Activated T-cell treated with anti-CD3 and anti-CD28 coated beads, Interleukin-2, amount 50 U/mL, for 4 hours (primary cell): Measurements from ENCODE around the gene HDAC4. TPM values are rescaled to one million over a fixed set of nuclear protein-coding genes. Genes with fewer than 3 reads are reported as not detected.

ENCODE experiments used
- ATAC-seq, 2 donors: fragments of 200-7000 bp; cut with Tn5 transposase; one replicate each; pipeline ENCODE4 v1.10.0; 2021
- DNase-seq: peaks from one replicate; pipeline ENCODE4 v3.0.0-alpha.2; 2020
- H3K27me3 Mint-ChIP-seq: one replicate; pipeline ENCODE4 v1.8.0; 2021; ENCODE audit warnings: low read depth, mixed read lengths
- H3K36me3 Mint-ChIP-seq: one replicate; pipeline ENCODE4 v1.8.0; 2022; ENCODE audit warnings: mixed read lengths; ENCODE audit not compliant: insufficient read depth
- H3K4me1 Mint-ChIP-seq: one replicate; pipeline ENCODE4 v1.8.0; 2021; ENCODE audit warnings: low read depth, mixed read lengths
- H3K4me3 Mint-ChIP-seq: one replicate; pipeline ENCODE4 v1.8.0; 2021; ENCODE audit warnings: mild to moderate bottlenecking, moderate library complexity, mixed read lengths
- H3K9me3 Mint-ChIP-seq: one replicate; pipeline ENCODE4 v1.8.0; 2021; ENCODE audit warnings: mixed read lengths
- total RNA-seq, 3 donors: library from RNA; stranded (reverse); gene quantifications; one replicate each; pipeline ENCODE4 v1.2.1, GENCODE V29; 2021

HDAC4 gene
- total RNA-seq, 3 donors from 2014 or later = 30.4 to 34.1 (median 31.9) TPM

DNA sequence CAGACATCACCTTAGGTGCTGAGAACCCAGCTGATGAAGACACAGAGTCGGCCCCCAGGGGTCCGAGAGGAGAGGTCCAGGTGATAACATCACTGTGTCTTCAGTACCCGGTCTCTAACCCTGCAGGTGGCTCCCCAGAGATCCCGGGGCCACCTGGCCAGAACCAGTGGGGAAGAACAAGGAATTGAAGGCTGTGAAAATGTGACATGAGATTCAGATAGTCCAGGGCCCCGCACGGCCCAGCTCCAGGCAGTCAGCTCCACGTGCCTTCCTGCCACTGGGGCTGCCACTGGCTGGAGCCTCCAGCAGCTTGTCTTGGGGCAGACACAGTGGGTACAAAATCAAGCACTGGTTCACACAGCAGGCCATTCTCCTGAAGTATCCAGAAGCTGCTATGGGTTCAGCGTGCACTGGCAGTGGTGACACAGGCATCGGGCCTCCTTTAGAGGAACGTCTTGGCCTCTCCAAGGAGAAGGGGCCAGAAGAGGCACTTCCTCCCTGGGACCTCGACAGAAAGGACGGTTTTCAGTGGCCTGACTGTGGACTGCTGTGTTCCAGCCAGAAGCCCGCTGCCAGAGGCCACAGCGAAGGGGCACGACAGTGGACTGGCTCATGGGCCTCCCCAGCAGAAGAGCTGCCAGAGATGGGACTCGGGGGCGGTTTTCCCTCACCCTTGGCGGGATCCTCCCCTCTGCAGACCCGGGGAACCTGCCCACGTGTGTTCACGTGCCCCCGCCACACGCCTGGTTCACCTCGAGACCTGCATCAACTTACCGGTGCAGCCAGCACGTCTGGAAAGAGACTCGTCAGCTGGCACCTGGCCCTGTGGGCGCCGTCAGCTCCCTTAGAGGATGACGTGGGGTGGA is 150.4 kb downstream of the HDAC4 start:
- H3K4me1 Mint-ChIP-seq = peaks cover 63% of the 10 kb centered on the region

DNA sequence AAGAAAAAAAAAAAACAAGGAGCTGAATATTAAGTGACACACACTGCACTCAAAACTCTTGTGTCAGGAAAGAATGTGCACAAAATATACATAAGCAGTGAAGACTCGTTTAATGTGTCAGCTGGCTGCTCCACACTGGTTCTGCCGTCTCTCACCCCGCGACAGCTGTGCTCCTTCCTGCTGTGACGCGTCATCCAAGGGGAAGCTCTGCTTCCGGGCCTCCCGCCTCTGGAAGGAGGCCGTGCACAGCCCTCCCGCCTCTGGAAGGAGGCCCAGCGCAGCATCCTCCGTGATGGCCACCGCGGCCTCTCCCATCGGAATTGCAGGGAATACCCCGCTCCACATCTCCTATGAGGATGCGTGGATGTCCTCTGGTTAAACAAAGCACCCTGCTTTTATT is 151.0 kb downstream of the HDAC4 start:
- Mint-ChIP-seq H3K4me1 (peaks cover 63% of the 10 kb centered on the region), H3K27me3 (no peaks in the 10 kb centered on the region), H3K9me3 (no peaks in the 10 kb centered on the region), H3K4me3 (no peak overlapping the region), H3K36me3 (peaks cover 11% of the 10 kb centered on the region)
- ATAC-seq = no peak
- no peak for DNase-seq

More for the DNA sequence above, 150.4 kb downstream of the HDAC4 start:
- H3K36me3 Mint-ChIP-seq = peaks cover 11% of the 10 kb centered on the region
- no peak for ATAC-seq
- H3K9me3 Mint-ChIP-seq = no peaks in the 10 kb centered on the region
- no peak for DNase-seq
- H3K27me3 Mint-ChIP-seq = no peaks in the 10 kb centered on the region
- H3K4me3 Mint-ChIP-seq = no peak overlapping the region

DNA sequence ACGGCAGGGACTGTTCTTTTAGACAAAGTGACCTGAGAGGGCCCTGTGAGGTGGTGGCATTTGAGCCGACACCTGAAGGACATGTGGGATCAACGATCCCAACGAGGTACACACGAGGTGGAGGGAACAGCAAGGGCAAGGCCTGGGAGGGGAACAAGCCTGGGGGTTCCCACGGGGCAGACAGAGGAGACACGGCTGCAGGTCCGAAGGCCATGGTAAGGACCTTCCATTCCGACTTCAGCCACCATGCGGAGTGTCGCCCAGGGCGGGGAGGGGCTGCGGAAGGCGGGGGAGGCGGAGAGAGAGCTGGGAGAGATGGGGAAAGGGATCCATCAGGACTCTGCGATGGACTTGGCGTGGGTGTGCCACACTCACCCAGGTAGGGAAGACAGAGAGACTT is 151.8 kb downstream of the HDAC4 start:
- DNase-seq (no peak), ATAC-seq (no peak)
- Mint-ChIP-seq H3K27me3 (no peaks in the 10 kb centered on the region), H3K9me3 (no peaks in the 10 kb centered on the region), H3K4me3 (no peak overlapping the region), H3K36me3 (peaks cover 9% of the 10 kb centered on the region), H3K4me1 (peaks cover 58% of the 10 kb centered on the region)

GRCh38 chr2:239247401-239248245 is 153.2 kb downstream of the HDAC4 start:
- peaks cover 8% of the 10 kb centered on the region for H3K36me3 Mint-ChIP-seq
- peak overlapping the region; percentile 39 for H3K4me3 Mint-ChIP-seq
- ATAC-seq = peak; percentile 79 to 81
- peak; percentile 46 for DNase-seq
- H3K9me3 Mint-ChIP-seq = no peaks in the 10 kb centered on the region
- H3K4me1 Mint-ChIP-seq = peaks cover 53% of the 10 kb centered on the region
- no peaks in the 10 kb centered on the region for H3K27me3 Mint-ChIP-seq

- no peak for DNase-seq
- ATAC-seq = no peak
- Mint-ChIP-seq H3K4me1 (peaks cover 52% of the 10 kb centered on the region), H3K36me3 (peaks cover 8% of the 10 kb centered on the region), H3K27me3 (no peaks in the 10 kb centered on the region), H3K4me3 (no peak overlapping the region), H3K9me3 (no peaks in the 10 kb centered on the region)
These were observed 154.1 kb downstream of the HDAC4 start for GRCh38 chr2:239246723-239247122.

GRCh38 chr2:239245872-239246721 is 154.7 kb downstream of the HDAC4 start:
- DNase-seq (no peak), ATAC-seq (no peak)
- H3K9me3 Mint-ChIP-seq = no peaks in the 10 kb centered on the region
- H3K4me3 Mint-ChIP-seq = no peak overlapping the region
- H3K27me3 Mint-ChIP-seq = no peaks in the 10 kb centered on the region
- H3K4me1 Mint-ChIP-seq = peaks cover 54% of the 10 kb centered on the region
- H3K36me3 Mint-ChIP-seq = peaks cover 8% of the 10 kb centered on the region

DNA sequence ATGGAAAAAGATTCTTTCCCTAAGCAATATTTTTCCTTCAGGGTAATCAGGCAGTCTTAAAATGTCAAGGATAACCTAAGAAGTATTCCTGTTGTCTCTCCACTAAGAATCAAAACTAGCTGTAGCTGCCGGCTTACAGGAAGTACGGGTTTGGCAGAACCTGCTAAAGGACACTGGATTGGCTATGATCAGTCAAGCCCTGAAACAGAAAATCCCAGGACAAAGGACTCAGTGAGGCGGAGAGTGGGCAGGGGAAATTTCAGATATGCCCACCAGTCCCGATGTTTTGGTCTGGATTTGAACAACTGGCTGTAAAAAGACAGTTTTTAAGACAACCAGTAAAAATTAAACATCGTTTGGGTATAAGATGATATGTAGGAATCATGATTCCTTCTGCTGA is 155.7 kb downstream of the HDAC4 start:
- no peak overlapping the region for H3K4me3 Mint-ChIP-seq
- H3K27me3 Mint-ChIP-seq = no peaks in the 10 kb centered on the region
- H3K36me3 Mint-ChIP-seq = peaks cover 8% of the 10 kb centered on the region
- H3K4me1 Mint-ChIP-seq = peaks cover 56% of the 10 kb centered on the region
- DNase-seq (no peak), ATAC-seq (no peak)
- no peaks in the 10 kb centered on the region for H3K9me3 Mint-ChIP-seq

DNA sequence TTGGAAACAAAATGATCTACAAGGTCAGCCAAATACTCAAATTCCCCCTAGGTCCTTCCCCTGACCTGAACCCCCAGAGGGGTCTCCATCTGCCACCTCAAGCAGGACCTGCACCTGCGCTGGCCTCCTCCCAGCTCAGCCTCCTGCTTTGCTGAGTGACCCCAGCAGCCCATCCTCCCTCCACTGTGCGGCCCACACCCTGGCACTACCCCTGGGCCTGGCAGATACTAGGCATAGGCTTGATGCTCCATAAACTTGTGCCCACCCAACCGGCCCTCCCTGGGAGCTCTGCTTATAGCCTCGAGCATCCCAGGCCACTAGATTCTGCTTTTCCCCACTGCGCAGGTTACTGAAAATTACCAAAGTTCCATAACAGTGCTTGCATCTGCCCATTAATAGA is 156.2 kb downstream of the HDAC4 start:
- H3K27me3 Mint-ChIP-seq = no peaks in the 10 kb centered on the region
- ATAC-seq (no peak), DNase-seq (no peak)
- H3K4me1 Mint-ChIP-seq = peaks cover 59% of the 10 kb centered on the region
- H3K4me3 Mint-ChIP-seq = no peak overlapping the region
- no peaks in the 10 kb centered on the region for H3K9me3 Mint-ChIP-seq
- H3K36me3 Mint-ChIP-seq = peaks cover 6% of the 10 kb centered on the region

DNA sequence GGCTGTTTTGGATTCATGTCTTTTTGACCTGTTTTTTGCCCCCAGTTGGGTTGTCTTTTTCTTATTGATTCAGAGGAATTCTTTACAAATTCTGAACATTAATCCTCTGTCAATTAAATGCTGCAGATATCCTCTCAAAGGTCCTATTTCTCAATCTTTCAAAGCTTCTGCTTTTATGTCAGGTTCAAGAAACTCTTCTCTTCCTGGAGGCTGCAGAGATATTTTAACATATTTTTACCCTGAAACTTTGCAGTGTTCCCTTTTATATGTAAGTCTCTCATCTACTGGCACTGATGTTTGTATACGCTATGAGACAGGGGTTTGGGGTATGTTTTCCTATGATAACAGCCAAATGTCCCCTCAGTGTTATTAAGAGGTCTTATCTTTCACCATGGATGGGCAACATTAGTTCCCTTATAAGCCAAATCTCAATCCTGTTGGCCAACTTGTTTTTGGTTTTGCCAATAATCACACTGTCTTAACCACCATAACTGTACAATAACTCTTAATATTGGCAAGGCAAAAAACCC is 159.3 kb downstream of the HDAC4 start:
- ATAC-seq = no peak
- Mint-ChIP-seq H3K4me3 (no peak overlapping the region), H3K36me3 (no peaks in the 10 kb centered on the region), H3K27me3 (no peaks in the 10 kb centered on the region), H3K9me3 (no peaks in the 10 kb centered on the region), H3K4me1 (peaks cover 54% of the 10 kb centered on the region)
- no peak for DNase-seq

GRCh38 chr2:239240414-239240881 is 160.4 kb downstream of the HDAC4 start:
- no peaks in the 10 kb centered on the region for H3K27me3 Mint-ChIP-seq
- no peaks in the 10 kb centered on the region for H3K36me3 Mint-ChIP-seq
- no peak overlapping the region for H3K4me3 Mint-ChIP-seq
- peaks cover 50% of the 10 kb centered on the region for H3K4me1 Mint-ChIP-seq
- DNase-seq (no peak), ATAC-seq (no peak)
- no peaks in the 10 kb centered on the region for H3K9me3 Mint-ChIP-seq

- no peak for ATAC-seq
These were observed 161.0 kb downstream of the HDAC4 start for GRCh38 chr2:239239607-239240413.

GRCh38 chr2:239238839-239239606 is 161.8 kb downstream of the HDAC4 start:
- no peaks in the 10 kb centered on the region for H3K36me3 Mint-ChIP-seq
- no peaks in the 10 kb centered on the region for H3K27me3 Mint-ChIP-seq
- peaks cover 55% of the 10 kb centered on the region for H3K4me1 Mint-ChIP-seq
- no peak overlapping the region for H3K4me3 Mint-ChIP-seq
- DNase-seq (no peak), ATAC-seq (no peak)
- H3K9me3 Mint-ChIP-seq = no peaks in the 10 kb centered on the region

More at GRCh38 chr2:239239607-239240413, 161.0 kb downstream of the HDAC4 start:
- no peaks in the 10 kb centered on the region for H3K27me3 Mint-ChIP-seq
- H3K4me1 Mint-ChIP-seq = peaks cover 49% of the 10 kb centered on the region
- no peaks in the 10 kb centered on the region for H3K36me3 Mint-ChIP-seq
- no peak for DNase-seq
- H3K9me3 Mint-ChIP-seq = no peaks in the 10 kb centered on the region
- H3K4me3 Mint-ChIP-seq = no peak overlapping the region
